SK-N-SH treated with all-trans-retinoic acid at 6 μM for 48 hours (cell line): Measurements from ENCODE around the gene FFAR4.
"Not testable (repeated sequence)": the region's sequence is repeated elsewhere in the genome, so short reads cannot be mapped to it uniquely, and the experiment has no call there.

ENCODE experiments used
- ATAC-seq: fragments of 200-7000 bp; cut with Tn5 transposase; 3 replicates; pipeline ENCODE4 v1.9.1; 2020; ENCODE audit warnings: mild to moderate bottlenecking, moderate library complexity
- BACH2 ChIP-seq: fragments of 250-450 bp; sonication (Bioruptor Pico); IDR thresholded peaks from 2 replicates; pipeline ENCODE4 v1.9.0; 2021; ENCODE audit warnings: mild to moderate bottlenecking, borderline replicate concordance
- CREB5 ChIP-seq: fragments of 250-450 bp; sonication (Bioruptor Pico); IDR thresholded peaks from 2 replicates; pipeline ENCODE4 v1.5.1; 2020; ENCODE audit warnings: low read depth, mild to moderate bottlenecking, moderate library complexity
- CSDC2 ChIP-seq: fragments of 250-450 bp; sonication (Bioruptor Pico); IDR thresholded peaks from 2 replicates; pipeline ENCODE4 v1.5.0; 2020; ENCODE audit warnings: mild to moderate bottlenecking, moderate library complexity
- ISL1 ChIP-seq: fragments of 250-450 bp; sonication (Bioruptor Pico); IDR thresholded peaks from 2 replicates; pipeline ENCODE4 v2.1.2; 2022; ENCODE audit warnings: mild to moderate bottlenecking, moderate library complexity
- OSR1 ChIP-seq: fragments of 250-450 bp; sonication (Bioruptor Pico); IDR thresholded peaks from 2 replicates; pipeline ENCODE4 v1.8.0; 2022; ENCODE audit warnings: moderate library complexity, mild to moderate bottlenecking, inconsistent platforms
- PPARA ChIP-seq: fragments of 250-450 bp; sonication (Bioruptor Pico); IDR thresholded peaks from 2 replicates; pipeline ENCODE4 v1.5.0; 2020; ENCODE audit warnings: mild to moderate bottlenecking, borderline replicate concordance
- RARB ChIP-seq: fragments of 250-450 bp; sonication (Bioruptor Pico); IDR thresholded peaks from 2 replicates; pipeline ENCODE4 v1.8.0; 2021; ENCODE audit warnings: mild to moderate bottlenecking, moderate library complexity
- SNAI2 ChIP-seq: fragments of 250-450 bp; sonication (Bioruptor Pico); IDR thresholded peaks from 2 replicates; pipeline ENCODE4 v1.5.0; 2020; ENCODE audit warnings: mild to moderate bottlenecking, moderate library complexity
- TCF4 ChIP-seq: fragments of 250-450 bp; sonication (Bioruptor Pico); IDR thresholded peaks from 2 replicates; pipeline ENCODE4 v1.8.0; 2021; ENCODE audit warnings: mild to moderate bottlenecking, moderate library complexity, borderline replicate concordance
- TOX ChIP-seq: fragments of 250-450 bp; sonication (Bioruptor Pico); IDR thresholded peaks from 2 replicates; pipeline ENCODE4 v1.8.0; 2021; ENCODE audit warnings: mild to moderate bottlenecking, moderate library complexity, borderline replicate concordance
- ZC3H10 ChIP-seq: fragments of 250-450 bp; sonication (Bioruptor Pico); IDR thresholded peaks from 2 replicates; pipeline ENCODE4 v1.5.1; 2021; ENCODE audit warnings: mild to moderate bottlenecking, moderate library complexity
- ZFP3 ChIP-seq: fragments of 250-450 bp; sonication (Bioruptor Pico); IDR thresholded peaks from 2 replicates; pipeline ENCODE4 v1.5.0; 2020; ENCODE audit warnings: mild to moderate bottlenecking, moderate library complexity
- ZFP30 ChIP-seq: fragments of 450-650 bp; formaldehyde crosslinking; IDR thresholded peaks from 2 replicates; pipeline ENCODE4 v1.5.0; 2022; ENCODE audit warnings: mild to moderate bottlenecking, moderate library complexity
- ZNF565 ChIP-seq: fragments of 450-650 bp; formaldehyde crosslinking; conservative IDR thresholded peaks from 2 replicates; pipeline ENCODE4 v1.5.0; 2020; ENCODE audit warnings: low read depth, mild to moderate bottlenecking, moderate library complexity
- ZNF70 ChIP-seq: fragments of 450-650 bp; formaldehyde crosslinking; IDR thresholded peaks from 2 replicates; pipeline ENCODE4 v1.5.0; 2020; ENCODE audit warnings: mild to moderate bottlenecking, moderate library complexity
- ZNF8 ChIP-seq: fragments of 450-650 bp; formaldehyde crosslinking; IDR thresholded peaks from 2 replicates; pipeline ENCODE4 v1.5.0; 2020; ENCODE audit warnings: mild to moderate bottlenecking, moderate library complexity
- TF ChIP-seq, protein P1 (sequence below): fragments of 250-450 bp; sonication (Bioruptor Pico); IDR thresholded peaks from 2 replicates; pipeline ENCODE4 v1.8.0; 2021; ENCODE audit warnings: low read depth, mild to moderate bottlenecking, moderate library complexity, borderline replicate concordance
- TF ChIP-seq, protein P2 (sequence below): fragments of 250-450 bp; sonication (Bioruptor Pico); IDR thresholded peaks from 2 replicates; pipeline ENCODE4 v1.8.0; 2020; ENCODE audit warnings: mild to moderate bottlenecking, moderate library complexity, borderline replicate concordance
- TF ChIP-seq, protein P3 (sequence below): fragments of 250-450 bp; sonication (Bioruptor Pico); IDR thresholded peaks from 2 replicates; pipeline ENCODE4 v1.5.1; 2021; ENCODE audit warnings: mild to moderate bottlenecking, moderate library complexity

The FFAR4 gene

GRCh38 chr10:93566435-93567276, at the start of gene FFAR4:
Gene FFAR4, plus strand, starts transcription at chr10:93566665. Its CDS starts 56 bp downstream, at chr10:93566721.
- ATAC-seq = no peak; the same call in 2 of the 3 replicates
- TF ChIP-seq ISL1 (CRISPR knock-in tag) (no peak), SNAI2 (CRISPR knock-in tag) (no peak)
- TF ChIP-seq, protein P1, sequence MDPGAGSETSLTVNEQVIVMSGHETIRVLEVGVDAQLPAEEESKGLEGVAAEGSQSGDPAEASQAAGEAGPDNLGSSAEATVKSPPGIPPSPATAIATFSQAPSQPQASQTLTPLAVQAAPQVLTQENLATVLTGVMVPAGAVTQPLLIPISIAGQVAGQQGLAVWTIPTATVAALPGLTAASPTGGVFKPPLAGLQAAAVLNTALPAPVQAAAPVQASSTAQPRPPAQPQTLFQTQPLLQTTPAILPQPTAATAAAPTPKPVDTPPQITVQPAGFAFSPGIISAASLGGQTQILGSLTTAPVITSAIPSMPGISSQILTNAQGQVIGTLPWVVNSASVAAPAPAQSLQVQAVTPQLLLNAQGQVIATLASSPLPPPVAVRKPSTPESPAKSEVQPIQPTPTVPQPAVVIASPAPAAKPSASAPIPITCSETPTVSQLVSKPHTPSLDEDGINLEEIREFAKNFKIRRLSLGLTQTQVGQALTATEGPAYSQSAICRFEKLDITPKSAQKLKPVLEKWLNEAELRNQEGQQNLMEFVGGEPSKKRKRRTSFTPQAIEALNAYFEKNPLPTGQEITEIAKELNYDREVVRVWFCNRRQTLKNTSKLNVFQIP = no peak
- TF ChIP-seq, protein P2, sequence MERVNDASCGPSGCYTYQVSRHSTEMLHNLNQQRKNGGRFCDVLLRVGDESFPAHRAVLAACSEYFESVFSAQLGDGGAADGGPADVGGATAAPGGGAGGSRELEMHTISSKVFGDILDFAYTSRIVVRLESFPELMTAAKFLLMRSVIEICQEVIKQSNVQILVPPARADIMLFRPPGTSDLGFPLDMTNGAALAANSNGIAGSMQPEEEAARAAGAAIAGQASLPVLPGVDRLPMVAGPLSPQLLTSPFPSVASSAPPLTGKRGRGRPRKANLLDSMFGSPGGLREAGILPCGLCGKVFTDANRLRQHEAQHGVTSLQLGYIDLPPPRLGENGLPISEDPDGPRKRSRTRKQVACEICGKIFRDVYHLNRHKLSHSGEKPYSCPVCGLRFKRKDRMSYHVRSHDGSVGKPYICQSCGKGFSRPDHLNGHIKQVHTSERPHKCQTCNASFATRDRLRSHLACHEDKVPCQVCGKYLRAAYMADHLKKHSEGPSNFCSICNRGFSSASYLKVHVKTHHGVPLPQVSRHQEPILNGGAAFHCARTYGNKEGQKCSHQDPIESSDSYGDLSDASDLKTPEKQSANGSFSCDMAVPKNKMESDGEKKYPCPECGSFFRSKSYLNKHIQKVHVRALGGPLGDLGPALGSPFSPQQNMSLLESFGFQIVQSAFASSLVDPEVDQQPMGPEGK (CRISPR knock-in tag) = no peak
- TF ChIP-seq, protein P3, sequence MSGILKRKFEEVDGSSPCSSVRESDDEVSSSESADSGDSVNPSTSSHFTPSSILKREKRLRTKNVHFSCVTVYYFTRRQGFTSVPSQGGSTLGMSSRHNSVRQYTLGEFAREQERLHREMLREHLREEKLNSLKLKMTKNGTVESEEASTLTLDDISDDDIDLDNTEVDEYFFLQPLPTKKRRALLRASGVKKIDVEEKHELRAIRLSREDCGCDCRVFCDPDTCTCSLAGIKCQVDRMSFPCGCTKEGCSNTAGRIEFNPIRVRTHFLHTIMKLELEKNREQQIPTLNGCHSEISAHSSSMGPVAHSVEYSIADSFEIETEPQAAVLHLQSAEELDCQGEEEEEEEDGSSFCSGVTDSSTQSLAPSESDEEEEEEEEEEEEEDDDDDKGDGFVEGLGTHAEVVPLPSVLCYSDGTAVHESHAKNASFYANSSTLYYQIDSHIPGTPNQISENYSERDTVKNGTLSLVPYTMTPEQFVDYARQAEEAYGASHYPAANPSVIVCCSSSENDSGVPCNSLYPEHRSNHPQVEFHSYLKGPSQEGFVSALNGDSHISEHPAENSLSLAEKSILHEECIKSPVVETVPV = no peak

- ATAC-seq = no peak
- TF ChIP-seq, protein P3 = no peak
- TF ChIP-seq, protein P1 = no peak
- TF ChIP-seq CSDC2 (CRISPR knock-in tag) = no peak
- TF ChIP-seq ZNF8 (CRISPR knock-in tag) = no peak
- TF ChIP-seq OSR1 (CRISPR knock-in tag) = no peak
- no peak for TF ChIP-seq CREB5 (CRISPR knock-in tag)
- TF ChIP-seq PPARA (CRISPR knock-in tag) = no peak
- no peak for TF ChIP-seq TOX (CRISPR knock-in tag)
- TF ChIP-seq ZFP30 (CRISPR knock-in tag) = no peak
- no peak for TF ChIP-seq ZC3H10 (CRISPR knock-in tag)
- no peak for TF ChIP-seq ZNF565 (CRISPR knock-in tag)
- no peak for TF ChIP-seq ZNF70 (CRISPR knock-in tag)
- TF ChIP-seq SNAI2 (CRISPR knock-in tag) = no peak
- TF ChIP-seq BACH2 = no peak
- no peak for TF ChIP-seq ZFP3 (CRISPR knock-in tag)
- TF ChIP-seq RARB (CRISPR knock-in tag) = no peak
- no peak for TF ChIP-seq TCF4 (CRISPR knock-in tag)
Observed at GRCh38 chr10:93518531-93518930, 47.9 kb upstream of the FFAR4 start.

- no peak for ATAC-seq
- TF ChIP-seq ZFP30 (CRISPR knock-in tag) = no peak
- TF ChIP-seq, all 23 proteins: peak for 0
Observed at GRCh38 chr10:93535293-93535692, 31.2 kb upstream of the FFAR4 start.

DNA sequence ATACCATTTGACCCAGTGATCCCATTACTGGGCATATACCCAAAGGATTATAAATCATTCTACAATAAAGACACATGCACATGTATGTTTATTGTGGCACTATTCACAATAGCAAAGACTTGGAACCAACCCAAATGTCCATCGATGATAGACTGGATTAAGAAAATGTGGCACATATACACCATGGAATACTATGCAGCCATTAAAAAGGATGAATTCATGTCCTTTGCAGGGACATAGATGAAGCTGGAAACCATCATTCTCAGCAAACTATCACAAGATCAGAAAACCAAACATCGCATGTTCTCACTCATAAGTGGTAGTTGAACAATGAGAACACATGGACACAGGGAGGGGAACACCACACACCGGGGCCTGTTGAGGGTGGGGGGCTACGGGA, 25.6 kb upstream of the FFAR4 start:
- ATAC-seq = not testable (repeated sequence)
